NCI-H146 treated with DMSO at 0.1 percent for 48 hours (cell line): ENCODE results near the gene SLC26A8.

ENCODE experiments used
- DNase-seq: peaks from one replicate; lab custom pipeline; 2025; ENCODE audit not compliant: unreplicated experiment; lab: John Stamatoyannopoulos, UW

Gene SLC26A8

GRCh38 chr6:36023996-36024795, at the start of gene SLC26A8:
TSS of gene SLC26A8 (minus strand) at chr6:36024641. CDS start at chr6:36019707, 4,934 bp downstream.
- DNase-seq = no peak

GRCh38 chr6:36073587-36073986, 49.1 kb upstream of the SLC26A8 start:
- DNase-seq = no peak

- DNase-seq = no peak
Observed at GRCh38 chr6:36072681-36073080, 48.2 kb upstream of the SLC26A8 start.

GRCh38 chr6:36071714-36072113, 47.3 kb upstream of the SLC26A8 start:
- DNase-seq = no peak

GRCh38 chr6:36071281-36071680, 46.8 kb upstream of the SLC26A8 start:
- no peak for DNase-seq

GRCh38 chr6:36070252-36070651, 45.8 kb upstream of the SLC26A8 start:
- no peak for DNase-seq

- DNase-seq = no peak
Observed at GRCh38 chr6:36069573-36069972, 45.1 kb upstream of the SLC26A8 start.

- no peak for DNase-seq
Observed at GRCh38 chr6:36068586-36068985, 44.1 kb upstream of the SLC26A8 start.

- DNase-seq = no peak
Observed at GRCh38 chr6:36068012-36068392, 43.6 kb upstream of the SLC26A8 start.

- no peak for DNase-seq
Observed at GRCh38 chr6:36067374-36068011, 43.1 kb upstream of the SLC26A8 start.

GRCh38 chr6:36066817-36067216, 42.4 kb upstream of the SLC26A8 start:
- no peak for DNase-seq

- DNase-seq = no peak
Observed at GRCh38 chr6:36065916-36066315, 41.5 kb upstream of the SLC26A8 start.

GRCh38 chr6:36064770-36065396, 40.4 kb upstream of the SLC26A8 start:
- no peak for DNase-seq

GRCh38 chr6:36063318-36064060, 39.0 kb upstream of the SLC26A8 start:
- no peak for DNase-seq

- no peak for DNase-seq
Observed at GRCh38 chr6:36062247-36062646, 37.8 kb upstream of the SLC26A8 start.

- no peak for DNase-seq
Observed at GRCh38 chr6:36061236-36061635, 36.8 kb upstream of the SLC26A8 start.

GRCh38 chr6:36056178-36056577, 31.7 kb upstream of the SLC26A8 start:
- no peak for DNase-seq

GRCh38 chr6:36054956-36055355, 30.5 kb upstream of the SLC26A8 start:
- no peak for DNase-seq

- DNase-seq = no peak
Observed at GRCh38 chr6:36054415-36054814, 30.0 kb upstream of the SLC26A8 start.

- no peak for DNase-seq
Observed at GRCh38 chr6:36053878-36054277, 29.4 kb upstream of the SLC26A8 start.

GRCh38 chr6:36052097-36052496, 27.7 kb upstream of the SLC26A8 start:
- DNase-seq = no peak
